SK-N-SH (cell line): ENCODE results near the gene IFIT1B.

Experiments
- IRF3 ChIP-seq: fragments of 150-350 bp; IDR thresholded peaks from 2 replicates; pipeline ENCODE4 v1.6.1; 2016; ENCODE audit warnings: mild to moderate bottlenecking, low read depth, low read length
- JUND ChIP-seq: IDR thresholded peaks from 2 replicates; pipeline ENCODE4 v1.4.0; 2012

DNA sequence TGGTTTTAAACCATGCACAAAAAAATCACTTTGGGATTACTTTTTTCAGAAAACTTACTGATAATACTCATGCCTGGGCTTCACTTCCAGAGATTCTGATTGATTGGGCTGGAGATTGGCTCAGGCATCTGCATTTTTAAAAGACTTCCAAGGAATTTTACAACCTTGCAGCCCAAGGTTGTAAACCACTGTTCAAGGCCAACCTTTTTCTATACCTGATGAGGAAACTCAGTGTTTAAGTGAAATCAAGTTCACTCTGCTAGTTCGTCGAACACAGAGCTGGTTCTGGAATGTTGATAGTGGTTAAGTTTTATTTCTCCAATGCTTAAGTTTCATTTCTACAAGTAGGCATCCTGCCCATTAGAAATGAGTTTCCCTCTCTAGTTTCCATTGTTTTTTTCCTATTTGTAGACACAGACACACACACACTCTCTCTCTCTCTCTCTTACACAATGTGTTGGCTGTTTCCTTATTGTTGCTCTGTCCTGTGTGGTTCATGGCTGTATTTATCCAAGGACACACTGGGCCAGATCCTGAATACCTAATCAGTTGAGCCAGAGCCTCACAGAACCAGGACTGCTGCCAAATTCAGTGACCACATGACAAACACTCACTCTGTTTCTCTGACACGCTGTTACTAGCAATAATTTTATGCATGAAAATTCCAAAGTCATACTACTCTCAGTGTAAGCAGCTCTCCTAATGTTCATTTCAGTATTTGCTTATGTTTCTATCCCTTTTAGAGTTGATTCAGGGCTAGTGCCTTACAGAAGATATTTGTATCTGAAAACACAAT, 3.7 kb upstream of the IFIT1B start:
- no peak for TF ChIP-seq IRF3
- no peak for TF ChIP-seq JUND
